Measurements from ENCODE around the gene EXOC4.

EXOC4 gene

GRCh38 chr7:133625046-133625445, 372.2 kb downstream of the EXOC4 start:
- no peaks in the 10 kb centered on the region for H4K20me1 ChIP-seq (ENCODE audit: insufficient read depth, low read length, poor library complexity, severe bottlenecking)
- H3K79me2 ChIP-seq (ENCODE audit: insufficient read depth, low read length), result no peaks in the 10 kb centered on the region
- no peak overlapping the region for H3K4me3 ChIP-seq (ENCODE audit: low read length, poor library complexity, severe bottlenecking)
- no peaks in the 10 kb centered on the region for H3K9me2 ChIP-seq (replicated peaks; ENCODE audit: low read depth, low read length)
- no peak overlapping the region for H2AFZ ChIP-seq (ENCODE audit: low read length)
- peaks cover 2% of the 10 kb centered on the region; the same call in 1 of the 2 replicates for H3K36me3 ChIP-seq (ENCODE audit: insufficient read depth, low read length)
- no peaks in the 10 kb centered on the region for H3F3A ChIP-seq (ENCODE audit: low read depth)
- H3K9me3 ChIP-seq (ENCODE audit: insufficient read depth, low read depth, low read length), result no peaks in the 10 kb centered on the region
- TF ChIP-seq, protein P1, sequence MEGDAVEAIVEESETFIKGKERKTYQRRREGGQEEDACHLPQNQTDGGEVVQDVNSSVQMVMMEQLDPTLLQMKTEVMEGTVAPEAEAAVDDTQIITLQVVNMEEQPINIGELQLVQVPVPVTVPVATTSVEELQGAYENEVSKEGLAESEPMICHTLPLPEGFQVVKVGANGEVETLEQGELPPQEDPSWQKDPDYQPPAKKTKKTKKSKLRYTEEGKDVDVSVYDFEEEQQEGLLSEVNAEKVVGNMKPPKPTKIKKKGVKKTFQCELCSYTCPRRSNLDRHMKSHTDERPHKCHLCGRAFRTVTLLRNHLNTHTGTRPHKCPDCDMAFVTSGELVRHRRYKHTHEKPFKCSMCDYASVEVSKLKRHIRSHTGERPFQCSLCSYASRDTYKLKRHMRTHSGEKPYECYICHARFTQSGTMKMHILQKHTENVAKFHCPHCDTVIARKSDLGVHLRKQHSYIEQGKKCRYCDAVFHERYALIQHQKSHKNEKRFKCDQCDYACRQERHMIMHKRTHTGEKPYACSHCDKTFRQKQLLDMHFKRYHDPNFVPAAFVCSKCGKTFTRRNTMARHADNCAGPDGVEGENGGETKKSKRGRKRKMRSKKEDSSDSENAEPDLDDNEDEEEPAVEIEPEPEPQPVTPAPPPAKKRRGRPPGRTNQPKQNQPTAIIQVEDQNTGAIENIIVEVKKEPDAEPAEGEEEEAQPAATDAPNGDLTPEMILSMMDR (conservative IDR thresholded peaks at IDR 0.05; ENCODE audit: low read length), result no peak
- TF ChIP-seq EZH2phosphoT487 (IDR thresholded peaks at IDR 0.05; ENCODE audit: borderline replicate concordance), result no peak
- no peak overlapping the region for H3K9ac ChIP-seq (ENCODE audit: low read depth, low read length, poor library complexity, severe bottlenecking)
- no peaks in the 10 kb centered on the region for H3K27me3 ChIP-seq (ENCODE audit: insufficient read depth, low read length, poor library complexity, severe bottlenecking)
- no peak overlapping the region for H3K4me2 ChIP-seq (ENCODE audit: low read depth, low read length, poor library complexity, severe bottlenecking)
- H3K4me1 ChIP-seq (ENCODE audit: insufficient read depth, low read length, poor library complexity, severe bottlenecking), result no peaks in the 10 kb centered on the region

DNA sequence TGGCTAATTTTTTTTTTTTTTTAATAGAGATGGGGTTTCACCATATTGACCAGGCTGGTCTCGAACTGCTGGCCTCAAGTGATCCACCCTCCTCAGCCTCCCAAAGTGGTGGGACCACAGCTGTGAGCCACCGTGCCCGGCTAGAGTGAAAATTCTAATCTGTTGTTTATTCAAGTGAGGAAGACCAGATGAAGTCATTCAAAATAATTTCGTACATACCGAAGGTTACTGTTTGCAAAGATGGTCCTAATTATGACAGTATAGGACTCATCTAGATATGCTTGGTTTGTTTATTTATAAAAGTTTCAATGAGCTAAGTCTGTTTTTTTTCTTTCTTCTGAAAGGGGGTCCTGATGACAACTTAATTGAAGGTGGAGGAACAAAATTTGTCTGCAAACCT, 376.8 kb downstream of the EXOC4 start:
- Histone ChIP-seq H3K27me3 (ENCODE audit: insufficient read depth, low read length, poor library complexity, severe bottlenecking) (no peaks in the 10 kb centered on the region), H3K4me1 (ENCODE audit: insufficient read depth, low read length, poor library complexity, severe bottlenecking) (no peaks in the 10 kb centered on the region), H3K79me2 (ENCODE audit: insufficient read depth, low read length) (no peaks in the 10 kb centered on the region), H3K4me2 (ENCODE audit: low read depth, low read length, poor library complexity, severe bottlenecking) (no peak overlapping the region), H3K9me2 (replicated peaks; ENCODE audit: low read depth, low read length) (no peaks in the 10 kb centered on the region), H2AFZ (ENCODE audit: low read length) (no peak overlapping the region), H4K20me1 (ENCODE audit: insufficient read depth, low read length, poor library complexity, severe bottlenecking) (no peaks in the 10 kb centered on the region), H3K36me3 (ENCODE audit: insufficient read depth, low read length) (peaks cover 16% of the 10 kb centered on the region), H3F3A (ENCODE audit: low read depth) (no peaks in the 10 kb centered on the region), H3K4me3 (ENCODE audit: low read length, poor library complexity, severe bottlenecking) (no peak overlapping the region), H3K9ac (ENCODE audit: low read depth, low read length, poor library complexity, severe bottlenecking) (no peak overlapping the region), H3K9me3 (ENCODE audit: insufficient read depth, low read depth, low read length) (0 out of 2 replicates have a peak, but pooled peaks cover 4% of the 10 kb centered on the region)
- no peak for TF ChIP-seq EZH2phosphoT487 (IDR thresholded peaks at IDR 0.05; ENCODE audit: borderline replicate concordance)
- TF ChIP-seq, protein P1 (conservative IDR thresholded peaks at IDR 0.05; ENCODE audit: low read length), result no peak

GRCh38 chr7:133633055-133633454, 380.2 kb downstream of the EXOC4 start:
- Histone ChIP-seq H3F3A (ENCODE audit: low read depth) (no peaks in the 10 kb centered on the region), H3K36me3 (ENCODE audit: insufficient read depth, low read length) (peaks cover 16% of the 10 kb centered on the region), H3K9ac (ENCODE audit: low read depth, low read length, poor library complexity, severe bottlenecking) (no peak overlapping the region), H4K20me1 (ENCODE audit: insufficient read depth, low read length, poor library complexity, severe bottlenecking) (no peaks in the 10 kb centered on the region), H3K4me1 (ENCODE audit: insufficient read depth, low read length, poor library complexity, severe bottlenecking) (peaks cover 4% of the 10 kb centered on the region), H2AFZ (ENCODE audit: low read length) (no peak overlapping the region), H3K4me2 (ENCODE audit: low read depth, low read length, poor library complexity, severe bottlenecking) (no peak overlapping the region), H3K9me3 (ENCODE audit: insufficient read depth, low read depth, low read length) (0 out of 2 replicates have a peak, but pooled peaks cover 4% of the 10 kb centered on the region), H3K79me2 (ENCODE audit: insufficient read depth, low read length) (no peaks in the 10 kb centered on the region), H3K9me2 (replicated peaks; ENCODE audit: low read depth, low read length) (no peaks in the 10 kb centered on the region), H3K27me3 (ENCODE audit: insufficient read depth, low read length, poor library complexity, severe bottlenecking) (no peaks in the 10 kb centered on the region), H3K4me3 (ENCODE audit: low read length, poor library complexity, severe bottlenecking) (no peak overlapping the region)
- TF ChIP-seq, protein P1 (conservative IDR thresholded peaks at IDR 0.05; ENCODE audit: low read length), result no peak
- TF ChIP-seq EZH2phosphoT487 (IDR thresholded peaks at IDR 0.05; ENCODE audit: borderline replicate concordance), result no peak
